ENCODE results near the gene F11R. TPM values are rescaled to one million over a fixed set of nuclear protein-coding genes. Genes with fewer than 3 reads are reported as not detected.
A peak's percentile ranks its signal among the peaks of the same experiment; 100 is the strongest.

Gene F11R
- total and polyA plus RNA-seq, 2 of the 13 experiments (the other 11 are each of a cell fraction or from before 2014, with no cell fraction given) = 95.8 to 105 TPM

DNA sequence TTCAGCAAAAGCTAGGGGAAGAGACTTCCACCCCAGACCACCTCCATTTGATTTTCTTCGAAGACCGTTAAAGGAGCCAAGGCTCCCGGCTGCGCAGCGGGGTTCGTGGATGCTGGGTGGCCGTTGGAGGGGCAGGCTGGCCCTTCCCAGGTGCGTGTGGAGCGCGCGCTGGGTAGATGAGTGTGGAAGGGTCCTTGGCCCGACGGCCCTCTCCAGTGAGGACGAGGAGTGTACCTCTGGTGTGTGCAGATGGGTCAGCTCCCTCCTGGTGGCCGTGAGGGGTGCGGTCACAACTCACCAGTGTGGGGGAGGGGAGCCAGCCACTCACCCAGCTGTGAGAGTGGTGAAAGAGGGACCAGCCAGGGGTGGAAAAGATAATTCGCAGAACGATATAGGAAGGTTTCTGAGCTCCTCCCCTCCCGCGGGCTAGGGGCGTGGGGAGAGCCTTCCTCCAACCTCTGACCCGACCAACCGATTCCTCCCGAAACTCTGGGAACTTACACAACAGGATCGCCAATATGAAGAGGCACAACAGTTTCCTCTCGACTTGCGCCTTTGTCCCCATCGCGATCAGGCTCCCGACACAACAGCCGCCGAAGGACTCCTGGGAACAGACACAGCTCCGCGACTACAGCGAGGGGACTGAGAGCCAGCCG is at the start of gene F11R (continued):
- TF ChIP-seq ZSCAN22 (CRISPR knock-in tag; IDR thresholded peaks at IDR 0.05) = no peak
- peak; percentile 78; the same call in 1 of the 2 replicates for TF ChIP-seq NFKB2 (CRISPR knock-in tag; IDR thresholded peaks at IDR 0.05; ENCODE audit: borderline replicate concordance)
- peak; percentile 56; the same call in 1 of the 2 replicates for TF ChIP-seq TBX2 (CRISPR knock-in tag; IDR thresholded peaks at IDR 0.05; ENCODE audit: borderline replicate concordance)
- TF ChIP-seq MED1 (CRISPR knock-in tag; IDR thresholded peaks at IDR 0.05) = 0 out of 2 replicates have a peak, but pooled peaks have one; percentile 17
- TF ChIP-seq, protein P1, sequence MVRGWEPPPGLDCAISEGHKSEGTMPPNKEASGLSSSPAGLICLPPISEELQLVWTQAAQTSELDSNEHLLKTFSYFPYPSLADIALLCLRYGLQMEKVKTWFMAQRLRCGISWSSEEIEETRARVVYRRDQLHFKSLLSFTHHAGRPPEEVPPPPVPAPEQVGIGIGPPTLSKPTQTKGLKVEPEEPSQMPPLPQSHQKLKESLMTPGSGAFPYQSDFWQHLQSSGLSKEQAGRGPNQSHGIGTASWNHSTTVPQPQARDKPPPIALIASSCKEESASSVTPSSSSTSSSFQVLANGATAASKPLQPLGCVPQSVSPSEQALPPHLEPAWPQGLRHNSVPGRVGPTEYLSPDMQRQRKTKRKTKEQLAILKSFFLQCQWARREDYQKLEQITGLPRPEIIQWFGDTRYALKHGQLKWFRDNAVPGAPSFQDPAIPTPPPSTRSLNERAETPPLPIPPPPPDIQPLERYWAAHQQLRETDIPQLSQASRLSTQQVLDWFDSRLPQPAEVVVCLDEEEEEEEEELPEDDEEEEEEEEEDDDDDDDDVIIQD (CRISPR knock-in tag; IDR thresholded peaks at IDR 0.05; ENCODE audit: low read depth) = 0 out of 2 replicates have a peak, but pooled peaks have one; percentile 4
- peak; percentile 71; the same call in 1 of the 2 replicates for TF ChIP-seq ZNF776 (CRISPR knock-in tag; IDR thresholded peaks at IDR 0.05)
- TF ChIP-seq PCBP1 (IDR thresholded peaks at IDR 0.05; ENCODE audit: borderline replicate concordance, low read depth, low read length) = 0 out of 2 replicates have a peak, but pooled peaks have one; percentile 64
- no peak; the same call in 1 of the 2 replicates for TF ChIP-seq ZNF235 (CRISPR knock-in tag; IDR thresholded peaks at IDR 0.05; ENCODE audit: borderline replicate concordance)
- peak; percentile 70; the same call in 1 of the 2 replicates for TF ChIP-seq SNAI1 (CRISPR knock-in tag; IDR thresholded peaks at IDR 0.05; ENCODE audit: borderline replicate concordance)
- TF ChIP-seq, protein P2, sequence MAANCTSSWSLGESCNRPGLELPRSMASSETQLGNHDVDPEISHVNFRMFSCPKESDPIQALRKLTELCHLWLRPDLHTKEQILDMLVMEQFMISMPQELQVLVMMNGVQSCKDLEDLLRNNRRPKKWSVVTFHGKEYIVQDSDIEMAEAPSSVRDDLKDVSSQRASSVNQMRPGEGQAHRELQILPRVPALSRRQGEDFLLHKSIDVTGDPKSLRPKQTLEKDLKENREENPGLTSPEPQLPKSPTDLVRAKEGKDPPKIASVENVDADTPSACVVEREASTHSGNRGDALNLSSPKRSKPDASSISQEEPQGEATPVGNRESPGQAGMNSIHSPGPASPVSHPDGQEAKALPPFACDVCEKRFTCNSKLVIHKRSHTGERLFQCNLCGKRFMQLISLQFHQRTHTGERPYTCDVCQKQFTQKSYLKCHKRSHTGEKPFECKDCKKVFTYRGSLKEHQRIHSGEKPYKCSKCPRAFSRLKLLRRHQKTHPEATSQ (CRISPR knock-in tag; IDR thresholded peaks at IDR 0.05; ENCODE audit: borderline replicate concordance) = 0 out of 2 replicates have a peak, but pooled peaks have one; percentile 43
- TF ChIP-seq, protein P3, sequence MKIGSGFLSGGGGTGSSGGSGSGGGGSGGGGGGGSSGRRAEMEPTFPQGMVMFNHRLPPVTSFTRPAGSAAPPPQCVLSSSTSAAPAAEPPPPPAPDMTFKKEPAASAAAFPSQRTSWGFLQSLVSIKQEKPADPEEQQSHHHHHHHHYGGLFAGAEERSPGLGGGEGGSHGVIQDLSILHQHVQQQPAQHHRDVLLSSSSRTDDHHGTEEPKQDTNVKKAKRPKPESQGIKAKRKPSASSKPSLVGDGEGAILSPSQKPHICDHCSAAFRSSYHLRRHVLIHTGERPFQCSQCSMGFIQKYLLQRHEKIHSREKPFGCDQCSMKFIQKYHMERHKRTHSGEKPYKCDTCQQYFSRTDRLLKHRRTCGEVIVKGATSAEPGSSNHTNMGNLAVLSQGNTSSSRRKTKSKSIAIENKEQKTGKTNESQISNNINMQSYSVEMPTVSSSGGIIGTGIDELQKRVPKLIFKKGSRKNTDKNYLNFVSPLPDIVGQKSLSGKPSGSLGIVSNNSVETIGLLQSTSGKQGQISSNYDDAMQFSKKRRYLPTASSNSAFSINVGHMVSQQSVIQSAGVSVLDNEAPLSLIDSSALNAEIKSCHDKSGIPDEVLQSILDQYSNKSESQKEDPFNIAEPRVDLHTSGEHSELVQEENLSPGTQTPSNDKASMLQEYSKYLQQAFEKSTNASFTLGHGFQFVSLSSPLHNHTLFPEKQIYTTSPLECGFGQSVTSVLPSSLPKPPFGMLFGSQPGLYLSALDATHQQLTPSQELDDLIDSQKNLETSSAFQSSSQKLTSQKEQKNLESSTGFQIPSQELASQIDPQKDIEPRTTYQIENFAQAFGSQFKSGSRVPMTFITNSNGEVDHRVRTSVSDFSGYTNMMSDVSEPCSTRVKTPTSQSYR (CRISPR knock-in tag; IDR thresholded peaks at IDR 0.05; ENCODE audit: borderline replicate concordance) = peak; percentile 98
- TF ChIP-seq ZNF703 (CRISPR knock-in tag; IDR thresholded peaks at IDR 0.05; ENCODE audit: borderline replicate concordance) = no peak
- 0 out of 2 replicates have a peak, but pooled peaks have one; percentile 83 for TF ChIP-seq ZNF20 (CRISPR knock-in tag; IDR thresholded peaks at IDR 0.05)
- TF ChIP-seq, protein P4, sequence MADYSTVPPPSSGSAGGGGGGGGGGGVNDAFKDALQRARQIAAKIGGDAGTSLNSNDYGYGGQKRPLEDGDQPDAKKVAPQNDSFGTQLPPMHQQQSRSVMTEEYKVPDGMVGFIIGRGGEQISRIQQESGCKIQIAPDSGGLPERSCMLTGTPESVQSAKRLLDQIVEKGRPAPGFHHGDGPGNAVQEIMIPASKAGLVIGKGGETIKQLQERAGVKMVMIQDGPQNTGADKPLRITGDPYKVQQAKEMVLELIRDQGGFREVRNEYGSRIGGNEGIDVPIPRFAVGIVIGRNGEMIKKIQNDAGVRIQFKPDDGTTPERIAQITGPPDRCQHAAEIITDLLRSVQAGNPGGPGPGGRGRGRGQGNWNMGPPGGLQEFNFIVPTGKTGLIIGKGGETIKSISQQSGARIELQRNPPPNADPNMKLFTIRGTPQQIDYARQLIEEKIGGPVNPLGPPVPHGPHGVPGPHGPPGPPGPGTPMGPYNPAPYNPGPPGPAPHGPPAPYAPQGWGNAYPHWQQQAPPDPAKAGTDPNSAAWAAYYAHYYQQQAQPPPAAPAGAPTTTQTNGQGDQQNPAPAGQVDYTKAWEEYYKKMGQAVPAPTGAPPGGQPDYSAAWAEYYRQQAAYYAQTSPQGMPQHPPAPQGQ (CRISPR knock-in tag; IDR thresholded peaks at IDR 0.05; ENCODE audit: borderline replicate concordance) = no peak
- peak; percentile 71; the same call in 1 of the 2 replicates for TF ChIP-seq BRCA1 (CRISPR knock-in tag; IDR thresholded peaks at IDR 0.05)
- TF ChIP-seq ZNF232 (CRISPR knock-in tag; IDR thresholded peaks at IDR 0.05; ENCODE audit: borderline replicate concordance) = peak; percentile 54; the same call in 1 of the 2 replicates
- peak; percentile 84 for TF ChIP-seq SP4 (CRISPR knock-in tag; IDR thresholded peaks at IDR 0.05)

All from HepG2 (cell line).